ENCODE results near the gene AGXT.

The AGXT gene

GRCh38 chr2:240915526-240916341, 47.1 kb downstream of the AGXT start:
- no peak for DNase-seq (ENCODE audit: low spot score)

- no peak for DNase-seq (ENCODE audit: low spot score)
Measured at GRCh38 chr2:240916571-240917008, 48.0 kb downstream of the AGXT start.

- no peak for DNase-seq (ENCODE audit: low spot score)
Measured at GRCh38 chr2:240917009-240917683, 48.5 kb downstream of the AGXT start.

DNA sequence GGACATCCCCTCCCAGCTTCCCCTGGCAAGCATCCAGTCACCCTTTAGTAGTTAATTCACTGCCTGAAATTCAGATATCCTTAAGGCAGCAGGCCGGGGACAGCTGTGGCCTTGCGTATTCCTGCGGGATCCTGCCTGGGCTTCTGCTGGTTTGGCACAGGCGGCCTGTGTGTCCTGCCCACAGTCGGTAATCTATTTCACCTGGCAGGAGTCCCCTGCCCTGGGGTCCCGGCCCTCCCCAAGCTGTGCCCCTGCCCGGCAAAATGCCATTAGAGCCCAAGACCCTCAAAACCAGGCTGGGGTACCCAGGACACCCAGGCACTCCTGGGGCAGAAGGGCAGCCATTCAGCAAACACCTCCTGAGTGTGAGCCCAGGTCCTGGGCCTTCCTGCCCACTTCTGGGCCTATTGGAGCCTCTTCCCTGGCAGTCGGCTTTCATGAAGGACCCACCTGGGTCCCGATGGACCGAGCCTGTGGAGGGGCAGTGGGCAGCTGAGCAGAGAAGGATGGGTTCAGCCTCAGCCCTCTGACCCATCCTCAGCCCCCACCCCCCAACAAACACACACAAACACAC, 49.1 kb downstream of the AGXT start:
- DNase-seq (ENCODE audit: low spot score) = no peak

DNA sequence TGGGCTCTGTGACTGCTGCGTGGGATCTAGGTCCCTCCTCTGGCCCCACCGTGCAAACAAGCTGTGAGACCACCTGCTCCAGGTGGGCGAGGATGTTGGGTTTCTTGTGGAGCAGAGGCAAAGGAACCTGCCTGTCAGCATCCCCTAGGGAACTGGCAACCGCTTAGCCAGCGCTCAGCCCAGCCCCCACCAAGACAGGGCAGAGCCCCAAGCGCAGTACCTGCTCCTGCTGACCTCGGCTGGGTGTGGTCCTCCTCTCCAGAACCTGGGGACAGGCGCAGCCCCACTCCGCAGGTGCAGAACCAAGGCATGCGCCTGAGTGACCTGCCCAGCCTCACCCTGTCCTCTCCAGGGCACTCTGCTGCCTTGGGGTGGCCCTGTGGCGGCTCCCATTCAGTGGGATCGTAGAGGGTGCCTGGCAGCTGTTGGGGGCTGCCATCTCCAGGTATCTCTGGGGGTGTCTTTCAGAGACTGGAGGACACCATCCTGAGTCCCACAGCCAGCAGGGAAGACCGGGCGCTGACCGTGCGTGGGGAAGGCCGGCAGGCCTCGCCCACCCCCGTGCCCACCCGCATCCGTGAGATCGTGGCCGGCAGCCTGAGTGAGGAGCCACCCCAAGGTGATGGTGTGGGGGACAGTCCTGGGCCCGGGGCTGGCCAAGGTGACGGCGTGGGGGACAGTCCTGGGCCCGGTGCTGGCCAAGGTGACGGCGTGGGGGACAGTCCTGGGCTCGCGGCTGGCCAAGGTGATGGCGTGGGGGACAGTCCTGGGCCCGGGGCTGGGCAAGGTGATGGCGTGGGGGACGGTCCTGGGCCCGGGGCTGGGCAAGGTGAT, 49.9 kb downstream of the AGXT start:
- DNase-seq (ENCODE audit: low spot score) = no peak

GRCh38 chr2:240919161-240919781, 50.6 kb downstream of the AGXT start:
- DNase-seq (ENCODE audit: low spot score) = no peak

GRCh38 chr2:240919786-240920782, 51.5 kb downstream of the AGXT start:
- DNase-seq (ENCODE audit: low spot score) = peak; percentile 18

GRCh38 chr2:240920783-240921231, 52.2 kb downstream of the AGXT start:
- no peak for DNase-seq (ENCODE audit: low spot score)

GRCh38 chr2:240921311-240921994, 52.8 kb downstream of the AGXT start:
- DNase-seq (ENCODE audit: low spot score) = no peak

- no peak for DNase-seq (ENCODE audit: low spot score)
Measured at GRCh38 chr2:240921995-240922244, 53.3 kb downstream of the AGXT start.

DNA sequence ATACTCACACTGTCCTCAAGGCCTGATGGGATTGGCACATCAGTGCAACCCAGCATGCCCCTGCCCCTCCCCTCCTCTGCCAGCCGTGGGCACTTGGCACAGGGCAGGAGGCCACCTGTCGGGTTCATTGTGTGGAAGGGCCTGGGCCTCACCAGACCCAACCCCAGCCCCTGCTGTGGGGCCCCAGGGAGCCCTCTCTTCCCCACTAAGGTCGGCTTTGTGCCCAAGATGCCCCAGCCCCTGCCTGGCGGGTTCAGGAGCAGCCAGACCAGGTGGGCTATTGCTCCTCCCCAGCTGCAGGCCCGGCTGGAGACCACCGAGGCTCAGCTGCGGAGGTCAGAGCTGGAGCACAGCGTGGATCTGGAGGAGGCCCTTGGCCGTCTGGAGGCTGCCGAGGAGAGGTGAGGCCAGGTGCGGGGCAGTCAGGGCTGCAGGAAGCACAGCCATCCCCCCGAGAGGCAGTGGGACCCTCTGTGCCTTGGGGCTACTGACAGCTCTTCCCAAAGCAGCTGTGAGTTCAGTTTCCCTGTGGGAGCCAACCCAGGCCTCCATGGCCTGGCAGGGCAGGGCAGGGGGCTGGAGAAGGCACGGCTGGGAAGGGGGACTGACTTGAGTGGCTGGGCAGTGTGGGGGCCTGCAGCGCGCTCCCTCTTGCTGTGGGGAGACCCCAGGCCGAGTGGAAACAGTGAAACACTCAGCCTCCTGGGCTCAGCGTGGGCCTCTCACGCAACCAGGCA, 53.8 kb downstream of the AGXT start:
- DNase-seq (ENCODE audit: low spot score) = no peak

DNA sequence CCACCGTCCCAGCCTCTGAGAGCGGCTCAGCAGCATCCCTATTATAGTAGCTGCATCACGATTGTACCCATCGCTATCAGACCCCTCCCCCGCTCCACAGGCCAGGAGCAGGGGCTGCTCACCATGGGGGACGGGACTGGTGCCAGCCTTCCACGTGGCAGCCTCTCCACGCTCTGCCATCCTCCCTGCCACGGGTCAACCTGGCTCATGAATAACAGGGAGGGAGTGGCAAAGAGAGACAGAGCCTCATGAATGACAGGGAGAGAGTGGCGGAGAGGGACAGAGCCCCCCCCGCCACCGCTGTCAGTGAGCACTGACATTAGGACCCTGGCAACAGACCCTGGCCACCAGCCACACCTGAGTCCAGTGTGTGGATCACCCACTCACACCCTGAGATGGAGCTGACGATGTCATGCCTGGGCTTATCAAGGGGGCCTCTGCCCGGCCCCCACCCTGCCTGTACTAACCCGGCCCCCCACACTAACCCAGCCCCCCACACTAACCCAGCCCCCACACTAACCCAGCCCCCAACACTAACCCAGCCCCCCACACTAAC, 54.4 kb downstream of the AGXT start:
- no peak for DNase-seq (ENCODE audit: low spot score)

GRCh38 chr2:240925191-240925567, 56.6 kb downstream of the AGXT start:
- DNase-seq (ENCODE audit: low spot score) = no peak

GRCh38 chr2:240925568-240926515, 57.2 kb downstream of the AGXT start:
- DNase-seq (ENCODE audit: low spot score) = no peak

DNA sequence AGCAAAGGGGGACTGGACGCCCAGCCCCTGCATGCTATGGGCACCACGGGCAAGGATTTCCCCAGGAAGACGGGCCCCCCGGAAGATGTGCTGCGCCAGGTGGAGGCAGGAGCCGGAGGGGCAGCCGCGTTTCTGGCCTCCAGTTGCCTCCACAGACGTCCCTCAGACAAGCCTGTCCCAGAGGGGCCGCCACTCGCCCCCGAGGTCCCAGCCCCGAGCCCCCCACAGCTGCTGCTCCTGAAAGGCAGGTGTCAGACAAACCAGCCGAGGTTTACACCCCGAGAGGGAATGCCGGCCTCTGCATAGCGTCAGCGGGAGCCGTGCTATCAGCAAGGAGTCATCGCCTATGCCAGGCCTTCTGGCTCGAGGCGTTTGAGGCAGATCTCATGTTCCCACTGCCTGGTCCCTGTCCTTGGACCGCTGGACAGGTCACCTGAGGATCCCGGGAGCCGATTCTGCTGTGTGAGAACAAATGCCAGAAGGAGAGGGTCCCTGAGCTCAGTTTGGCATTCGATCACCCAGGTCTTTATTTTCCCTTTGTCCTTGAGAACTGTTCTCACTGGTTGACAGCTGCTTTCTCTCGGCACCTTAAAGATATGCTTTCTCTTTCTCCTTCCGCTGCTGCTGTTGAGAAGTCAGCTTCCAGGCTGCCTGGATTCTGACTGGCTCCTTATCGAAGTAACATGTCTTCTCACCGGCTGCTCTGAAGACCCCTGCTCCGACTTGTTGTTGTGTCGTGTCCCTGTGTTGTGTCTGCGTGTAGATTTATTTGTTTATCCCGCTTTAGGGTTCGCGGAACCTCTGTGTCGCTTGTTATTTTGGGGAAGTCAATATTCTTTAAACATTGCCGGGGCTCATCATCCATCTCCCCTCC, 58.1 kb downstream of the AGXT start:
- no peak for DNase-seq (ENCODE audit: low spot score)

- DNase-seq (ENCODE audit: low spot score) = no peak
Measured at GRCh38 chr2:240927390-240927781, 58.8 kb downstream of the AGXT start.

All from HuH-7.5 (cell line).